HG02938 (cell line): ENCODE data around the gene OR5T3.
"Not testable (repeated sequence)": the region's sequence is repeated elsewhere in the genome, so short reads cannot be mapped to it uniquely, and the experiment has no call there.

Source experiments
- ATAC-seq: cut with Tn5 transposase; IDR thresholded peaks from one replicate; pipeline ENCODE4 v1.9.1; 2021; ENCODE audit warnings: mild to moderate bottlenecking, moderate library complexity; ENCODE audit not compliant: unreplicated experiment

OR5T3 gene

GRCh38 chr11:56251954-56252353 lies at the start of gene OR5T3:
Gene OR5T3 (plus strand): TSS chr11:56252254. CDS start chr11:56252254, 0 bp downstream.
- ATAC-seq = no peak

GRCh38 chr11:56207790-56208189 lies 44.3 kb upstream of the OR5T3 start:
- no peak for ATAC-seq

- ATAC-seq = no peak
Measured at GRCh38 chr11:56214537-56214936, 37.5 kb upstream of the OR5T3 start.

- not testable (repeated sequence) for ATAC-seq
Measured at GRCh38 chr11:56219735-56220134, 32.3 kb upstream of the OR5T3 start.

- ATAC-seq = no peak
Measured at GRCh38 chr11:56234155-56234554, 17.9 kb upstream of the OR5T3 start, which contains the start of gene OR5T2. Gene OR5T2 (minus strand): TSS chr11:56234255. CDS start chr11:56233062, 1,193 bp downstream.

- no peak for ATAC-seq
Measured at GRCh38 chr11:56271092-56271491, 19.0 kb downstream of the OR5T3 start.

- no peak for ATAC-seq
Measured at GRCh38 chr11:56273854-56274253, 21.8 kb downstream of the OR5T3 start, which contains the start of gene OR5T1. Gene OR5T1 (plus strand): TSS chr11:56274154. CDS start chr11:56275639, 1,485 bp downstream.

GRCh38 chr11:56292154-56292553 lies 40.1 kb downstream of the OR5T3 start, which contains the start of gene OR8H1:
Gene OR8H1 (minus strand): TSS chr11:56292254. CDS start chr11:56291062, 1,192 bp downstream.
- no peak for ATAC-seq

- ATAC-seq = no peak
Measured at GRCh38 chr11:56296898-56297297, 44.8 kb downstream of the OR5T3 start.
